Osteoblast (primary cell): ENCODE data around the gene SNX17. TPM values are rescaled to one million over a fixed set of nuclear protein-coding genes. Genes with fewer than 3 reads are reported as not detected.
A peak's percentile ranks its signal among the peaks of the same experiment; 100 is the strongest.

Experiments
- DNase-seq: peaks from one replicate; pipeline ENCODE4 v3.0.0; 2011; ENCODE audit warnings: low spot score, mixed read lengths; ENCODE audit not compliant: insufficient read length; ENCODE audit errors: missing footprints
- H2AFZ ChIP-seq: 2 replicates; pipeline ENCODE4 v1.6.0; 2011; ENCODE audit warnings: mild to moderate bottlenecking, low read length
- H3K27ac ChIP-seq: 2 replicates; pipeline ENCODE4 v1.5.1; 2011; ENCODE audit warnings: mild to moderate bottlenecking, low read depth, low read length, moderate library complexity
- H3K27me3 ChIP-seq: 2 replicates; pipeline ENCODE4 v1.6.0; 2012; ENCODE audit warnings: mild to moderate bottlenecking, control low read depth, inconsistent platforms, low read length, moderate library complexity; ENCODE audit not compliant: insufficient read depth
- H3K36me3 ChIP-seq: 2 replicates; pipeline ENCODE4 v1.5.1; 2011; ENCODE audit warnings: mild to moderate bottlenecking, low read length, control low read depth, moderate library complexity; ENCODE audit not compliant: insufficient read depth
- H3K4me1 ChIP-seq: 2 replicates; pipeline ENCODE4 v1.5.1; 2011; ENCODE audit warnings: mild to moderate bottlenecking, low read length, control low read depth, moderate library complexity; ENCODE audit not compliant: insufficient read depth
- H3K4me2 ChIP-seq: 2 replicates; pipeline ENCODE4 v1.6.0; 2011; ENCODE audit warnings: mild to moderate bottlenecking, low read length; ENCODE audit not compliant: insufficient read depth
- H3K4me3 ChIP-seq: fragments of 200-600 bp; sonication (generic); 3 replicates; pipeline ENCODE4 v1.5.1; 2012; ENCODE audit warnings: mild to moderate bottlenecking, low read length, inconsistent platforms; ENCODE audit not compliant: insufficient read depth
- H3K79me2 ChIP-seq: 2 replicates; pipeline ENCODE4 v1.6.0; 2012; ENCODE audit warnings: mild to moderate bottlenecking, low read length, control low read depth, inconsistent platforms; ENCODE audit not compliant: insufficient read depth
- H3K9me3 ChIP-seq: 2 replicates; pipeline ENCODE4 v1.5.1; 2011; ENCODE audit warnings: low read depth, low read length, control low read depth
- H4K20me1 ChIP-seq: 2 replicates; pipeline ENCODE4 v1.6.0; 2012; ENCODE audit warnings: mild to moderate bottlenecking, low read length, control low read depth; ENCODE audit not compliant: insufficient read depth
- total RNA-seq: library from RNA; depleted of rRNA; stranded (reverse); fragments of >200 nt; gene quantifications from 2 replicates; pipeline ENCODE4 v1.2.3, GENCODE V29; 2012
- TF ChIP-seq, protein P1 (sequence below): IDR thresholded peaks from 2 replicates; pipeline ENCODE4 v1.5.1; 2011; ENCODE audit warnings: mild to moderate bottlenecking, low read depth, low read length, moderate library complexity; ENCODE audit errors: extremely low read depth

SNX17 gene
- total RNA-seq, 1 donor: 165 TPM

DNA sequence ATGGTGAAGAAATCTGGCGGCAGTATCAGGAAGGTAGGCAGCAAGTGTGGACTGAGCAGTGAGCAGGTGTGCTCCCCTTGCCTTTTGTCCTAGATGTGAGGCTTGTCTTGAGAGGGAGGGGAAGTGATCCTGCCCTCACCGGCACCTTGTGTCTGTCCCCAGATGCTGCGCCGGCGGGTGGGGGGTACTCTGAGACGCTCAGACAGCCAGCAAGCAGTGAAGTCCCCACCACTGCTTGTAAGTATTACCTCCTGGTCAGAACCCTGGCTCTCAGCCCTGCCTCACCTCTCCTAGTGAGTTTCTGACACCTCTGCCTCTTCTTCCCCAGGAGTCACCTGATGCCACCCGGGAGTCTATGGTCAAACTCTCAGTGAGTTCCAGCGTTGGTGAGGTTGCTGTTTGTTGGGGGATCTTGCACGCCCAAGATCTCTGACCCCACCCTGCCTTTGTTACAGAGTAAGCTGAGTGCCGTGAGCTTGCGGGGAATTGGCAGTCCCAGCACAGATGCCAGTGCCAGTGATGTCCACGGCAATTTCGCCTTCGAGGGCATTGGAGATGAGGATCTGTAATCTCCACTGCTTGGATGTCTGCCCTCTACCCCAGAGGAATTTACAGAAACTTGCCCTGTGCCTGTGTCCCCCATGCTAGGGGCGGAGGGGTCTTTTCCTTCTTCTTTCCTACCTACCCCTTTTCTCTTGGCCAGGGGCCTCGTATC is 5.9 kb downstream of the SNX17 start:
- H3K36me3 ChIP-seq: peaks cover 71% of the 10 kb centered on the region
- H2AFZ ChIP-seq: no peak overlapping the region
- peaks cover 17% of the 10 kb centered on the region for H4K20me1 ChIP-seq
- peaks cover 79% of the 10 kb centered on the region for H3K79me2 ChIP-seq
- no peak overlapping the region for H3K4me2 ChIP-seq
- no peaks in the 10 kb centered on the region for H3K9me3 ChIP-seq
- H3K27me3 ChIP-seq: no peaks in the 10 kb centered on the region
- TF ChIP-seq, protein P1, sequence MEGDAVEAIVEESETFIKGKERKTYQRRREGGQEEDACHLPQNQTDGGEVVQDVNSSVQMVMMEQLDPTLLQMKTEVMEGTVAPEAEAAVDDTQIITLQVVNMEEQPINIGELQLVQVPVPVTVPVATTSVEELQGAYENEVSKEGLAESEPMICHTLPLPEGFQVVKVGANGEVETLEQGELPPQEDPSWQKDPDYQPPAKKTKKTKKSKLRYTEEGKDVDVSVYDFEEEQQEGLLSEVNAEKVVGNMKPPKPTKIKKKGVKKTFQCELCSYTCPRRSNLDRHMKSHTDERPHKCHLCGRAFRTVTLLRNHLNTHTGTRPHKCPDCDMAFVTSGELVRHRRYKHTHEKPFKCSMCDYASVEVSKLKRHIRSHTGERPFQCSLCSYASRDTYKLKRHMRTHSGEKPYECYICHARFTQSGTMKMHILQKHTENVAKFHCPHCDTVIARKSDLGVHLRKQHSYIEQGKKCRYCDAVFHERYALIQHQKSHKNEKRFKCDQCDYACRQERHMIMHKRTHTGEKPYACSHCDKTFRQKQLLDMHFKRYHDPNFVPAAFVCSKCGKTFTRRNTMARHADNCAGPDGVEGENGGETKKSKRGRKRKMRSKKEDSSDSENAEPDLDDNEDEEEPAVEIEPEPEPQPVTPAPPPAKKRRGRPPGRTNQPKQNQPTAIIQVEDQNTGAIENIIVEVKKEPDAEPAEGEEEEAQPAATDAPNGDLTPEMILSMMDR: no peak
- no peak for DNase-seq
- H3K27ac ChIP-seq: peak overlapping the region; percentile 29
- no peak overlapping the region for H3K4me3 ChIP-seq
- H3K4me1 ChIP-seq: peaks cover 25% of the 10 kb centered on the region

GRCh38 chr2:27376866-27377617 is 6.6 kb downstream of the SNX17 start:
- Histone ChIP-seq H2AFZ (no peak overlapping the region), H3K36me3 (peaks cover 78% of the 10 kb centered on the region), H3K4me1 (peaks cover 18% of the 10 kb centered on the region), H3K27ac (peak overlapping the region; percentile 29), H3K79me2 (peaks cover 71% of the 10 kb centered on the region), H3K27me3 (no peaks in the 10 kb centered on the region), H3K4me3 (no peak overlapping the region), H3K9me3 (no peaks in the 10 kb centered on the region), H4K20me1 (peaks cover 17% of the 10 kb centered on the region), H3K4me2 (no peak overlapping the region)
- DNase-seq: no peak
- TF ChIP-seq, protein P1: no peak

- Histone ChIP-seq H3K9me3 (no peaks in the 10 kb centered on the region), H3K27ac (peak overlapping the region; percentile 17), H3K79me2 (peaks cover 65% of the 10 kb centered on the region), H3K4me1 (peaks cover 14% of the 10 kb centered on the region), H3K27me3 (no peaks in the 10 kb centered on the region), H3K4me2 (no peak overlapping the region), H4K20me1 (peaks cover 17% of the 10 kb centered on the region), H3K4me3 (no peak overlapping the region), H2AFZ (no peak overlapping the region), H3K36me3 (peaks cover 79% of the 10 kb centered on the region)
- TF ChIP-seq, protein P1: no peak
- DNase-seq: no peak
Observed at GRCh38 chr2:27377618-27378095, 7.2 kb downstream of the SNX17 start.
